Right kidney (tissue), 1 donor: ENCODE data around the gene BPIFA2.

ENCODE experiments used
- DNase-seq: peaks from one replicate; pipeline ENCODE4 v3.0.0-alpha.2; 2016

The BPIFA2 gene

DNA sequence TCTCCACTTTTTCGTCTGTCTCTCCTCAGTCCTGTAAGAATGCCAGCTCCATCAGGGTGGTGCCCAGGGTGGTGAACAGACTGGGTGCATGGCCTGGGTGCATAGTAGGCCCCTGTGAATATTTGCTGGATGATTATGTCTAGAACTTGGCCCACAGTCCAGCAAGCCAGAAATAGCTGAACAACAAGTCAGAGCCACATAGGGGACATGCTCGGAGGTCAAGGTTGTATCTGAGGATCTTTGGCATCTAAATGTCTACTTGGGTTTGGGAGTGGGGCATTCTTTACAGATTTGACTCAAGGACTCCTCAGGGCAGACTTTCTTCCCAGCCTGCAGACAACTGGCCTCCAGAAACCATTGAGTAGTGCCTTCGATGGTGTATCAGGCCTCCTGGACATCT lies 31.1 kb downstream of the BPIFA2 start:
- DNase-seq, result no peak

DNA sequence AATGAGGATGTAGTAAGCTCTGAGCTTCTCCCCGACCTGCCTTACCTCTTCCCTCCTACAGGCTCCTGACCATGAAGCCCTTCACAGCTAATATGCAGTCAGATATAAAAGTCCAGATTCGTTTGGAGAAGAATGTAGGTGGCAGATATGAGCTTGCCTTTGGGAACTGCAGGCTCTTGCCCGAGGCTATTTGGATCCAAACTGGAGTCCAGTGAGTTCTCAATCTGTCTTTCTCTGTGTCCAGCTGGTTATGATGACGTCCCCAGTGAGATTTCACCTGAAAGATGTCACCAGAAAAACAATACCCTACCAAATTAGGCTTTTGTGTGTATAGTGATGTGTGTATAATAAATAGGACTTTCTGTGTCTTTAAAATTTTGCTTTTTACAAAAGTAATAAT lies 34.5 kb downstream of the BPIFA2 start:
- DNase-seq, result no peak

DNA sequence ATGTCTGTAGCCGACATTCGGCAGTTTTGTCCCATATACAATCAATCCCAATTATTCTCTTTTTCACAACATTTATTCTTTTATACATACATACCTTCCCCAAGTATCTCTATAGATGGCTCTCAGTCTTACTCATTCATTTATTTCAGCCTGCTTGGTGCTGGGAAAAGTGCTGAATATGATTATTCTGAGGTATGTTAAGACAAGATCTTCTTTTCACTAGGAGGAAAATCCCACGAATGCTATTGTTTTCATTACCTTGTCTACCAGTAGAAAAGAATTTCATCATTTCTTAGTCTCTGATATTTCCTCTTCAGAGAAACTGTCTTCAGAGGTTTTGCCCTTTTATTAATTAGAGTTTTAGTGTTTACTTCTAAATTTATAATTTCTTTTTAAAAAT lies 35.5 kb downstream of the BPIFA2 start:
- DNase-seq, result no peak

DNA sequence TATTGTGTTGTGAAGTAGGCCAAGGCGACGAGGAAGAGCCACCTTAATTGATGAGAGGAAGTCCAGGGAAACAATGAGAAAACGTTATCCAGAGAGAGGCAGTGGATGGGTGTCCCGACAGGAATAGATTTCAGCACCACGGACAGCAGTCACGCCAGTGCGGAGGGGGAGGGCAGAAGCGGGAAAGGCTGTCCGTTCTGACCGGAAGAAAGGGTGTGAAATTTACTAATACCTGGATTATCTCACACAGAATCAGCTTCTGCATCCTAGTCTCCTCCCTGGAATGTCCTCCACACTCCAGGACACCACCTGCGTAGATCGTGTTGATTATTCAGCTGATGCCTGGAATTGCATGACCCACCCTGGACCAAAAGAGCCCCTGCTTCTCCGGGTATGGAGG lies 41.8 kb downstream of the BPIFA2 start:
- DNase-seq, result peak; percentile 41

DNA sequence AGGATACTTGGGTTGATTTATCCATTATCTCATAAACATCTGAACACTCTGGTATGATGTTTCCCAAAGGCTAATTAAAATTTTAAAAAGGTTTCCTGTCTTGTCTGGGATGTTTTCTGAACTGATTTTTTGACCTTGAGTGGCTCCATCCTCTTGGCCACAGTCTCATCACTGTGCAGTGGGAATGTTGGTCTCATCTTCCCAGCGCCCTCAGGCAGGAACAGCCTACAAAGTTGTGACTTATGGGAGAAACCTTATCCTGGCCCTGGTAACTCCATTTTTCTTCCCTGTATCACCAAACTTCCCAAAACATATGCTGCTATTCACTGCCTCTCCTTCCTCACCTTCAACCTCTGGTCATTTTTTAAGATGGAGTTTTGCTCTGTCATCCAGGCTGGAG lies 42.4 kb downstream of the BPIFA2 start:
- no peak for DNase-seq

GRCh38 chr20:33211817-33212424 lies 44.0 kb downstream of the BPIFA2 start:
- no peak for DNase-seq

GRCh38 chr20:33217052-33217451 lies 49.1 kb downstream of the BPIFA2 start, which contains the start of gene BPIFA3:
Gene BPIFA3 (plus strand): TSS chr20:33217352. CDS start chr20:33217537, 185 bp downstream.
- no peak for DNase-seq

DNA sequence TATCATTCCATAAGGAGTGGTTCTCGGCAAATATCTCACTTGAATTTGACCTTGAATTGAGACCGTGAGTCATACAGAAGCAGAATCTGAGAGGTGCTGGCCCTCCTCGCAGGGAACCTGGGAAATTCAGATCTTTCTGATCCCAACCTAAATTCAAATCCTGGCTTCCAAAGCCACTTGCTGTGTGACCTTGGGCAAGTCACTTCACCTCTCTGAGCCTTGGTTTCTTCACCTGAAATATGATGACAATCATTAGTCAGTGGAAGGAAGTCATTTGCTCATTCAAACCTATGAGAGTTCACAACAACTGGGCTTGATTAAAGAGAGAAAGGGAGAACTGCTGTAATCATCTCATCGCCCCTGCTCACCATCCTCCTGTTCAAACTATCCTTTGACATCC lies 56.4 kb downstream of the BPIFA2 start:
- DNase-seq, result no peak

DNA sequence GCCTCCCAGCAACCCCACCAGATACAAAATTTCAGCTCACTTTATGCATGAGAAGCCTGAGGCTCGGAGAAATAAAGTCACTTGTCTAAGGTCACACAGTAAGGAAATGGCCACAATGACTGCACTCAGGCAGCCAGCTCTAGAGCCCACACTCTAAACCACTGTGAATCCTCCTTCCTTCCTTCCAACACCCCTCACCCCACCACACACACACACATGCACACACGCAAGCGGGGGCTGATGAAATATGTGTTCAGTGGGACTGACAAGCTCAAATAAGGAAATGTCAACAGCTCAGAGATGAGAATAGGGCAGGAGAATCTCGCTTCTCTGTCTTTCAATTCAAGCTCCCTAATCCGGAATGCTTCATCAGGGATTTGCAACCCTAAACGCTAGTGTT lies 61.9 kb downstream of the BPIFA2 start:
- no peak for DNase-seq
